ENCODE measurements around the gene PADI2. TPM values are rescaled to one million over a fixed set of nuclear protein-coding genes. Genes with fewer than 3 reads are reported as not detected.

Gene PADI2
- total RNA-seq, 4 donors from 2014 or later: 15.4 to 27.2 (median 18.6) TPM

DNA sequence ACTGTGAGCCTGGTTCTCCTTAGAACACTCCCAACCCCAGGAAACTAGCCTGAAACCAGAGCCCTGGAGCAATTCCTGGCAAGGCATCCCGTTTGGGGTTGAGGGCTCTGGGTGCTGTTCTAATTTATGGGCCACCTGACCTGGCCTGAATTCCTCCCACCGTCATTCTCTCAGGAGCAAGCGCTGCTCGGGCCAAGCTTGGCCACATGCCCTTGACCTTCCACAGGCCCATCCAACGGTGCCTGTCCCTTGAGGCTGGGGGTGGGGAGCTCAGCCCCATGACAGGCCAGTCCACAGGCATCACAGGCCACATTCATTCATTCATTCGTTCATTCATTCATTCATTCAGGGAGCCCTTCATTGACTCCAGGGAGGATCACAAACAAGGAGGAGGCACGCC lies 5.3 kb downstream of the PADI2 start:
- DNase-seq (ENCODE audit: low spot score in 2 of 2): no peak

DNA sequence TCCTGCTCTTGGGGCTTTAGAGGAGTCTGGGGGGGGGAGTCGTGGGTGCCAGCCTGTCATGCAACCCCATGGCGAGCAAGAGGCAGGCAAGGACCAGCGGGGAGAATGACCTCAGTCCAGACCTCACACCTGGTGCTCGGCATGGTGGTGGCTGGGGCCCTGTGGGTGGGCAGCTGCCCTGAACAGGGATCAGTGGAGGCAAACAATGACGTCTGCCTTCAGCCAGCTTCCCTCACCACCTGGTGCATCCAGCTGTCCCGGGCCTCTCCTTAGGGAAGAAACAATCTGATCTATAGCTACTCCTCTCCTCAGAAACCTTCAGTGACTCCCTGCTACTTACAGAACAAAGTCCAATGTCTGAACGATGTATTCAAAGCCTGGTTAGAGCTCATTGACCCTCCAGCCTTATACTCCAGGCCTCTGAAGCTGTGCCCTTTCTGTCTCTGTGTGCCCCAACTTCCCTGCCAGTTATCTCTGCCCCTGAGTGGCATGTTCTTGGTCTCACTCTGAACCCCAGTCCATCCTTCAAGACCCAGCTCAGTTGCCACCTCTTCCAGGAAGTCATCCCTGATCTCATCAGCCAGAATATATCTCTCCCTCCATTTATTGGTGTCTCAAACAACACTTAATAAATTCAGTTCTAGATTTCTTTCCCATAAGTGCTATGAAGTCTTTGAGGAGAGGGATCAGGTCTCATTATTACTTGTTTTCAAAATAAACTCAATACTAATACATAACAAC lies 6.6 kb downstream of the PADI2 start:
- no peaks in the 10 kb centered on the region for H3K9me3 ChIP-seq
- H3K27ac ChIP-seq: no peak overlapping the region
- H3K4me3 ChIP-seq: no peak overlapping the region
- no peak for DNase-seq (ENCODE audit: low spot score in 2 of 2)
- peaks cover 23% of the 10 kb centered on the region for H3K27me3 ChIP-seq
- TF ChIP-seq POLR2AphosphoS5 (IDR thresholded peaks at IDR 0.05): no peak
- TF ChIP-seq POLR2A (IDR thresholded peaks at IDR 0.05): no peak
- TF ChIP-seq, protein P1, sequence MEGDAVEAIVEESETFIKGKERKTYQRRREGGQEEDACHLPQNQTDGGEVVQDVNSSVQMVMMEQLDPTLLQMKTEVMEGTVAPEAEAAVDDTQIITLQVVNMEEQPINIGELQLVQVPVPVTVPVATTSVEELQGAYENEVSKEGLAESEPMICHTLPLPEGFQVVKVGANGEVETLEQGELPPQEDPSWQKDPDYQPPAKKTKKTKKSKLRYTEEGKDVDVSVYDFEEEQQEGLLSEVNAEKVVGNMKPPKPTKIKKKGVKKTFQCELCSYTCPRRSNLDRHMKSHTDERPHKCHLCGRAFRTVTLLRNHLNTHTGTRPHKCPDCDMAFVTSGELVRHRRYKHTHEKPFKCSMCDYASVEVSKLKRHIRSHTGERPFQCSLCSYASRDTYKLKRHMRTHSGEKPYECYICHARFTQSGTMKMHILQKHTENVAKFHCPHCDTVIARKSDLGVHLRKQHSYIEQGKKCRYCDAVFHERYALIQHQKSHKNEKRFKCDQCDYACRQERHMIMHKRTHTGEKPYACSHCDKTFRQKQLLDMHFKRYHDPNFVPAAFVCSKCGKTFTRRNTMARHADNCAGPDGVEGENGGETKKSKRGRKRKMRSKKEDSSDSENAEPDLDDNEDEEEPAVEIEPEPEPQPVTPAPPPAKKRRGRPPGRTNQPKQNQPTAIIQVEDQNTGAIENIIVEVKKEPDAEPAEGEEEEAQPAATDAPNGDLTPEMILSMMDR (IDR thresholded peaks at IDR 0.05): no peak
- no peak for TF ChIP-seq EP300 (IDR thresholded peaks at IDR 0.05)
- 53% methylated on average over 5 of the region's 7 CpGs for WGBS
- peaks cover 6% of the 10 kb centered on the region for H3K4me1 ChIP-seq
- H3K36me3 ChIP-seq: no peaks in the 10 kb centered on the region

More for the DNA sequence above, 5.3 kb downstream of the PADI2 start:
- H3K4me3 ChIP-seq: no peak overlapping the region
- no peak for TF ChIP-seq POLR2A (IDR thresholded peaks at IDR 0.05)
- no peak for TF ChIP-seq POLR2AphosphoS5 (IDR thresholded peaks at IDR 0.05)
- TF ChIP-seq EP300 (IDR thresholded peaks at IDR 0.05): no peak
- TF ChIP-seq, protein P1 (IDR thresholded peaks at IDR 0.05): no peak
- H3K4me1 ChIP-seq: peaks cover 6% of the 10 kb centered on the region
- WGBS: 47% methylated on average over 5 of the region's 7 CpGs
- no peaks in the 10 kb centered on the region for H3K36me3 ChIP-seq
- peaks cover 36% of the 10 kb centered on the region for H3K27me3 ChIP-seq
- no peaks in the 10 kb centered on the region for H3K9me3 ChIP-seq
- no peak overlapping the region for H3K27ac ChIP-seq

DNA sequence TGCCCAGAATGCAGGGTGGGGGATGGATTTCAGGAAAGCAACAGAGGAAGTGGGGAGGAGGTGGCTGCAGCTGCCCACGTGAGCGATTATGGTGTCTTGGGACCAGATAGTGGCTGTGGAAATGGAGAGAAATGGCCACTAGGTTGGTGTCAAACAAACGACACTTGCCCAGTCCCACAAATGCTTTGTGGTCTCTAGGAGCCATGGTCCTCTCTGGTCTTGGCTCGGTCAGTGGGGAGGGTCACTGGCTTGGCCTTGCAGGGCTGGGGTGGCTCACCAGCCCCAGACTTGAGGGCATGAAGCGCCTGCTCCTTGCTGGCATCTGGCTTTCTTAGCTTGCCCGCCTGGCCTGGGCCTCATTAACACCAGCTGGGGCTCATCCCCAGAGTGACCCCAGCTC lies 7.2 kb downstream of the PADI2 start:
- no peaks in the 10 kb centered on the region for H3K9me3 ChIP-seq
- H3K4me3 ChIP-seq: no peak overlapping the region
- peaks cover 6% of the 10 kb centered on the region for H3K4me1 ChIP-seq
- no peak overlapping the region for H3K27ac ChIP-seq
- WGBS: 52% methylated on average over 2 of the region's 6 CpGs
- no peaks in the 10 kb centered on the region for H3K36me3 ChIP-seq
- TF ChIP-seq EP300 (IDR thresholded peaks at IDR 0.05) (no peak), POLR2AphosphoS5 (IDR thresholded peaks at IDR 0.05) (no peak), POLR2A (IDR thresholded peaks at IDR 0.05) (no peak)
- TF ChIP-seq, protein P1 (IDR thresholded peaks at IDR 0.05): no peak
- no peak for DNase-seq (ENCODE audit: low spot score in 2 of 2)
- peaks cover 17% of the 10 kb centered on the region for H3K27me3 ChIP-seq

DNA sequence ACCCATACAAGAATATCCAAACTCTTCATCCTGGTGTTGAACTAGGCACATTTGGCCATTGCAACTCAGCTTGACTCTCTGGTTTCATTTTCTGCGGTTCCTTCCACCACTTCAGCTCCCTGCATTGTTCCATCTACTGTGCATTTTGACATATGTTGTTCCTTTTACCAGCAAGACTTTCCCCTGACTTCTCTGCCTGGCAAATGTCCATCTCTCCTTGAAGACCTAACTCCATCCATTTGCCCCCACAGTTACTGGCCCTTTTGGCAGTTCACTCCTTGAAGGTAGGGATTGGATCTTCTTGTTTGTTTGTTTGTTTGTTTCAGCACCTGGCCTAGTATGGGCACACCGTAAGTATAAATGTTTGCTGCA lies 8.7 kb downstream of the PADI2 start:
- no peak for DNase-seq (ENCODE audit: low spot score in 2 of 2)
- H3K36me3 ChIP-seq: no peaks in the 10 kb centered on the region
- peaks cover 2% of the 10 kb centered on the region for H3K27me3 ChIP-seq
- no peak overlapping the region for H3K4me3 ChIP-seq
- peaks cover 6% of the 10 kb centered on the region for H3K4me1 ChIP-seq
- TF ChIP-seq EP300 (IDR thresholded peaks at IDR 0.05): no peak
- TF ChIP-seq POLR2A (IDR thresholded peaks at IDR 0.05): no peak
- TF ChIP-seq POLR2AphosphoS5 (IDR thresholded peaks at IDR 0.05): no peak
- TF ChIP-seq, protein P1 (IDR thresholded peaks at IDR 0.05): no peak
- 73% methylated on average over 2 of the region's 2 CpGs for WGBS
- H3K27ac ChIP-seq: no peak overlapping the region
- H3K9me3 ChIP-seq: no peaks in the 10 kb centered on the region

DNA sequence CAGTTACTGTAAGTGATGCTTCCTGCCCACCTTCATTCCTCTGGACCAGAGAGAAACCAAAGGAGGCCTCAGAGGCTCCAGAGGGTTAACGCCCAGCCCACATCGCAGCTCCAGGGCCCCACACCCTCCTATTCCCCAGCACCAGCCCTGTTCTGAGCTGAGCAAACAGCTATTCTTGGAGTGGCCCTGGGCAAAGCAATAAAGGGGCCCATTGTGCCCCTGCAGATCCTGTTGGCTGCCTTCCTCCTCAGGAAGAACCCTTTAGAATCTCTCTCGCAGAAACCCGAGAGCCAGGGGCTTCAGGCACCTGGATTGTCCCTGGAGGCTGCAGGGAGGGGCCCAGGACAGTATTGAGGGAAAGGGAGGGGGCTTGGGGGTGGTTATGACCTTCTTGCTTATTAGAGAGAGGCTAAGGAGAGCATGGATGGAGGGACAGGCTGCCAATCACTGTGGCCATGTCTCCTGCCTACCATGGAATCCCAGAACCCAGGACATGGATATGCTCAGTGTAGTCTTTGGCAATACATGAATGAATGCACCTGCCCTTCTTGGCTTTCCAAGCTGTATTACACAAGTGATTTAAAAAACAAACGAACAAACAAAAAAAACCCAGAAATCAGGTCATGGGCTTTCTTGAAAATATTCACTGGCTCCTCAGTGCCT lies 9.2 kb downstream of the PADI2 start:
- Histone ChIP-seq H3K4me3 (no peak overlapping the region), H3K36me3 (no peaks in the 10 kb centered on the region), H3K9me3 (no peaks in the 10 kb centered on the region), H3K4me1 (peaks cover 6% of the 10 kb centered on the region), H3K27ac (no peak overlapping the region), H3K27me3 (peaks cover 4% of the 10 kb centered on the region)
- no peak for TF ChIP-seq POLR2A (IDR thresholded peaks at IDR 0.05)
- TF ChIP-seq, protein P1 (IDR thresholded peaks at IDR 0.05): no peak
- no peak for TF ChIP-seq EP300 (IDR thresholded peaks at IDR 0.05)
- no peak for TF ChIP-seq POLR2AphosphoS5 (IDR thresholded peaks at IDR 0.05)
- DNase-seq (ENCODE audit: low spot score in 2 of 2): no peak
- 17% methylated on average over 5 of the region's 5 CpGs for WGBS
